ENCODE data around the gene RASSF7. TPM values are rescaled to one million over a fixed set of nuclear protein-coding genes. Genes with fewer than 3 reads are reported as not detected.
"Not testable (repeated sequence)": the region's sequence is repeated elsewhere in the genome, so short reads cannot be mapped to it uniquely, and the experiment has no call there.

Gene RASSF7
- total and polyA plus RNA-seq, 8 donors, result 16.7 to 330 (median 94.9) TPM

DNA sequence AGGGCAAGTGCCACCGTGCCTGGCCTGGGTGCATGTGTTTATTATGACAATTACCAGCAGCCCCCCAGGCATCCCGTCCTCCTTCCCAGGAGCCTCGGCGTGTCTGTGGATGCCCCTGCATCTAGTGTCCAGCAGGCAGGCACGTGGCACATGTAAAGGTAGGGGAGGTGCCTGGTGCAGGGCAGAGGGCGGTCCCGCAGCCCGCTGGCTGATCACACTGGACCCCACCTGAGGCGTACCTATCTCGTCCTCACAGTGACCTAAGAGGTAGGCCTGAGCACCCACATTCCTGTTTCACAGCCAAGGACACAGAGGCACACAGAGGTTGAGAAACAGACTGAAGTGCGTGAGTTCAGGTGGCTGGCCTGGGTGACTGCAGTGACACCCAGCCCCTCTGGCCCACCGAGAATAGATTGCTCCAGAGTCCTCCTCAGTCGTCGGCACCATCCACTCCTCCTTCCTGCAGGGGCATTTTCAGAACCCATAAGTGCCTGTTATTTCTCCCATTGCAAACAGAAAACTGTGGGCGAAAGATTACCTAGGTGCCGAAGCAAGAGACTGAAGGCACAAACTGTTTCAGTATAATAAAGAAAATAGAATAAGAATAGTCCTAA, 12.5 kb downstream of the RASSF7 start:
- DNase-seq, result no peak
- H3K27ac ChIP-seq, result no peak overlapping the region
- intact Hi-C loops (cut with DNase I; ENCODE audit: low total_unique reads), result loop anchor here (5.0 kb wide), 1 partner anchor 51 kb away; no protein-coding TSS in a partner anchor
- WGBS, 5 donors, result 89 to 93% (median 92%) methylated on average over 15 to 16 of the region's 16 CpGs
- H3K4me1 ChIP-seq, result peaks cover 29 to 43% (median 38%) of the 10 kb centered on the region in 4 donors
- H3K4me3 ChIP-seq, result no peak overlapping the region
- no peaks in the 10 kb centered on the region for H3K9me3 ChIP-seq
- no peaks in the 10 kb centered on the region for H3K36me3 ChIP-seq
- peaks cover 0 to 18% (median 4%) of the 10 kb centered on the region in 3 donors for H3K27me3 ChIP-seq
- TF ChIP-seq POLR2AphosphoS5 (IDR thresholded peaks at IDR 0.05), result no peak
- TF ChIP-seq, protein P1, sequence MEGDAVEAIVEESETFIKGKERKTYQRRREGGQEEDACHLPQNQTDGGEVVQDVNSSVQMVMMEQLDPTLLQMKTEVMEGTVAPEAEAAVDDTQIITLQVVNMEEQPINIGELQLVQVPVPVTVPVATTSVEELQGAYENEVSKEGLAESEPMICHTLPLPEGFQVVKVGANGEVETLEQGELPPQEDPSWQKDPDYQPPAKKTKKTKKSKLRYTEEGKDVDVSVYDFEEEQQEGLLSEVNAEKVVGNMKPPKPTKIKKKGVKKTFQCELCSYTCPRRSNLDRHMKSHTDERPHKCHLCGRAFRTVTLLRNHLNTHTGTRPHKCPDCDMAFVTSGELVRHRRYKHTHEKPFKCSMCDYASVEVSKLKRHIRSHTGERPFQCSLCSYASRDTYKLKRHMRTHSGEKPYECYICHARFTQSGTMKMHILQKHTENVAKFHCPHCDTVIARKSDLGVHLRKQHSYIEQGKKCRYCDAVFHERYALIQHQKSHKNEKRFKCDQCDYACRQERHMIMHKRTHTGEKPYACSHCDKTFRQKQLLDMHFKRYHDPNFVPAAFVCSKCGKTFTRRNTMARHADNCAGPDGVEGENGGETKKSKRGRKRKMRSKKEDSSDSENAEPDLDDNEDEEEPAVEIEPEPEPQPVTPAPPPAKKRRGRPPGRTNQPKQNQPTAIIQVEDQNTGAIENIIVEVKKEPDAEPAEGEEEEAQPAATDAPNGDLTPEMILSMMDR (IDR thresholded peaks at IDR 0.05), result no peak
- no peak for TF ChIP-seq EP300 (IDR thresholded peaks at IDR 0.05)
- no peak for TF ChIP-seq POLR2A (IDR thresholded peaks at IDR 0.05)

- H3K27ac ChIP-seq, H3K9me3 ChIP-seq, H3K36me3 ChIP-seq, H3K4me3 ChIP-seq, DNase-seq: not testable (repeated sequence)
- Histone ChIP-seq H3K27me3 (peaks cover 0 to 15% (median 4%) of the 10 kb centered on the region in 3 donors), H3K4me1 (peaks cover 35 to 48% (median 44%) of the 10 kb centered on the region in 4 donors)
- intact Hi-C loops (cut with DNase I; ENCODE audit: low total_unique reads), result loop anchor here (5.0 kb wide), 1 partner anchor 52 kb away; no protein-coding TSS in a partner anchor
- 59 to 70% (median 68%) methylated on average over 13 to 14 of the region's 14 CpGs for WGBS, 5 donors
These were observed 13.3 kb downstream of the RASSF7 start for GRCh38 chr11:574031-574570.

DNA sequence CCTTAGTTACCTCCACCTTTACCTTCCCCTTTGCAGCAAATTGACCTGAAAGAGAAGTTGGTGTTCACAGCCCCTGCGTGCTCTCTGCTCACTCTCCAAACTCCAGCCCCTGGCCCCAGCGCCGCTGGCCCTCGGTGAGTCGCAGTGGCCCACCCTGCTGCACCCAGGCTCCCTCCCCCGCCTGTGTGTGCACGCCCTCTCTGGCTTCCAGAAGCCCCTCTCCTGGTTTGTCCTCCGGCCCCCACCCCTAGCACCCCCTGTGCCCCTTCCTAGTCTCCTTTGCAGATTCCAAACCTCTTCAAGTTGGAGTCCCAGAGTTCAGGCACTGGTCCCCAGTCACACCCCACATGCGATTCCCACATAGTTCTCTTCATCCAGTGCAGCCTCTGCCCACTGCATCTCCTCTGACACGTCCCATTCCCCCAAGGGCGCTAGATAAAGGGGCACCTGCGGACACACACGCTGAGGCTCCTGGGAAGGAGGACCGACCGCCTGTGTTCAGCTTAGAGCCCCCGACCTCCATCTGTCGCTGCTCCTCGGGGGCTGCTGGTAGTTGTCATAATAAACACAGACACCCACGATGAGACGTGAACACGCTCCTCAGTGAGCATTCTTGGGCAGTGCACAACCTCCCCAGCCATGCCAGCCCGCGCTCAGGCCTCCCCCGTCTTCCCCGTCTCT, 14.0 kb downstream of the RASSF7 start:
- H3K9me3 ChIP-seq, result no peaks in the 10 kb centered on the region
- H3K27me3 ChIP-seq, result peaks cover 0 to 12% (median 4%) of the 10 kb centered on the region in 3 donors
- H3K4me3 ChIP-seq, result peak overlapping the region; percentile 61 to 98 (median 67)
- peak overlapping the region in 2 of 5 donors; percentile 57 to 75 for H3K27ac ChIP-seq
- H3K36me3 ChIP-seq, result no peaks in the 10 kb centered on the region
- DNase-seq, result no peak
- WGBS, 5 donors, result 20 to 34% (median 26%) methylated on average over 20 to 25 of the region's 25 CpGs
- TF ChIP-seq EP300 (IDR thresholded peaks at IDR 0.05), result no peak
- no peak for TF ChIP-seq POLR2A (IDR thresholded peaks at IDR 0.05)
- TF ChIP-seq POLR2AphosphoS5 (IDR thresholded peaks at IDR 0.05), result no peak
- intact Hi-C loops (cut with DNase I; ENCODE audit: low total_unique reads), result loop anchor here (5.0 kb wide), 1 partner anchor 52 kb away; no protein-coding TSS in a partner anchor
- peaks cover 37 to 49% (median 44%) of the 10 kb centered on the region in 4 donors for H3K4me1 ChIP-seq

GRCh38 chr11:575313-575995, 14.7 kb downstream of the RASSF7 start:
- peak in 1 of 2 donors; percentile 61 for DNase-seq
- WGBS, 5 donors, result 1 to 2% (median 1%) methylated on average over 34 to 81 of the region's 81 CpGs

DNA sequence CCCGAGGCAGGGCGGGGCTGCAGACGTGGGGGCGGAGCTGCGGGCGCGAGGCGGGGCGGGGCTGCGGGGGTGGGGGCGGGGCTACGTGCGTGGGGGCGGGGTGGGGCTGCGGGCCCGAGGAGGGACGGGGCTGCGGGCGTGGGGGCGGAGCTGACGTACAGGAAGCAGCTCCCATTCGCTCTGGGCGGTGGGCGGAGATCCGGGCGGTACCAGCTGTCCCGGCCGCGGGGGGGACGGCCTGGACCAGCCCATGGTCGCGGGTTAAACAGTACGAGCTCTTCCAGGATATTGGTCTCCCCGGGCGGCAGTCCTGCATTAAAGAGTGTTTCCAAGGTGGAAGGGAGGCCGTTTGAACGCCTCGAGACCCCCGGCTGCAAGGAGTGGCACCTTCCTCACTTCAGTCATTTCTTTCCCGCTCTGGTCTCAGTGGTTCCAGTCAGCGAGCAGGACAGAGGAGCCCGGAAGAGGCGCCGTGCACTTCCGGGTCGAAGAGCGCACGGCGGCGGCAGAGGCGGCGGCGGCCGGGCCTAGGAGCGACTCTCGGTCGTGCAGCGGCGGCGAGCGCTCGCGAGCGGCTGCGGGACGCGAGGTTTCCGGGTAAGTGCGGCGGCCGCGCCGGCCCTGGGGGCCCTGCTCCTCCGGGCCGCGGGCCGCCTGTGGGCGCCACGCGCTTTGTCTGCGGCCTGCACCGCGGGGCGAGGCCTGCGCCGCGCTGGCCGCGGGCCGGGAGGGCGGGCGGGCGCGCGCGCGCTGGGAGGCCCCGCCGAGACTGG, 15.4 kb downstream of the RASSF7 start, which contains the start of gene PHRF1:
Gene PHRF1 (plus strand): TSS at position 475 of the 773 bp plus-strand sequence. CDS start 5,043 bp downstream, outside the sequence.
- peak within 1 kb of the TSS; percentile 71 to 98 (median 78) for H3K4me3 ChIP-seq
- TF ChIP-seq, protein P1 (IDR thresholded peaks at IDR 0.05), result no peak
- TF ChIP-seq EP300 (IDR thresholded peaks at IDR 0.05) (no peak), POLR2AphosphoS5 (IDR thresholded peaks at IDR 0.05) (peak; percentile 57 to 90 (median 85))
- intact Hi-C loops (cut with DNase I; ENCODE audit: low total_unique reads), result no loop called here
- H3K27me3 ChIP-seq, result peaks cover 0 to 12% (median 4%) of the 10 kb centered on the region in 3 donors
- peak; percentile 97 to 98 for DNase-seq
- peak within 1 kb of the TSS; percentile 91 to 94 (median 93) for H3K27ac ChIP-seq
- no peaks in the 10 kb centered on the region for H3K9me3 ChIP-seq
- H3K36me3 ChIP-seq, result no peaks in the 10 kb centered on the region
- H3K4me1 ChIP-seq, result peaks cover 42 to 63% (median 58%) of the 10 kb centered on the region in 4 donors
- WGBS, 5 donors, result 0% methylated on average over 55 to 98 of the region's 99 CpGs

More at GRCh38 chr11:575313-575995, 14.7 kb downstream of the RASSF7 start:
- Histone ChIP-seq H3K4me1 (peaks cover 42 to 56% (median 51%) of the 10 kb centered on the region in 4 donors), H3K27ac (peak overlapping the region; percentile 51 to 75 (median 66)), H3K36me3 (no peaks in the 10 kb centered on the region), H3K9me3 (no peaks in the 10 kb centered on the region), H3K4me3 (peak overlapping the region; percentile 61 to 98 (median 67)), H3K27me3 (peaks cover 0 to 12% (median 4%) of the 10 kb centered on the region in 3 donors)
- intact Hi-C loops (cut with DNase I; ENCODE audit: low total_unique reads), result no loop called here
- TF ChIP-seq POLR2AphosphoS5 (IDR thresholded peaks at IDR 0.05) (peak in 2 of 3 donors; percentile 4 to 22), EP300 (IDR thresholded peaks at IDR 0.05) (no peak)
